K562 (cell line): ENCODE measurements around the gene LRRC26. TPM values are rescaled to one million over a fixed set of nuclear protein-coding genes. Genes with fewer than 3 reads are reported as not detected.

Experiments
- C11orf30 ChIP-seq: fragments of 450-650 bp; IDR thresholded peaks from 2 replicates; pipeline ENCODE4 v1.6.1; 2016; ENCODE audit warnings: low read depth, mild to moderate bottlenecking
- CBX3 ChIP-seq, 2 experiments: IDR thresholded peaks; 1 replicate in 1 of 2; 2 replicates in 1 of 2; pipeline ENCODE4 v1.6.1; 2012; ENCODE audit warnings: inconsistent platforms in 2 of 2, low read length in 2 of 2, borderline replicate concordance in 1 of 2, control low read depth in 1 of 2
- CCNT2 ChIP-seq: IDR thresholded peaks from 2 replicates; pipeline ENCODE4 v1.6.1; 2011; ENCODE audit warnings: borderline replicate concordance, low read depth, mild to moderate bottlenecking, moderate library complexity, mixed read lengths, low read length; ENCODE audit not compliant: insufficient read length; ENCODE audit errors: extremely low read depth
- CSDE1 ChIP-seq, 2 experiments: fragments of 450-650 bp; IDR thresholded peaks; 2 replicates each; pipeline ENCODE4 v1.6.1; 2016; ENCODE audit warnings: mild to moderate bottlenecking in 1 of 2
- E2F4 ChIP-seq: sonication (generic); formaldehyde crosslinking; IDR thresholded peaks from 2 replicates; pipeline ENCODE4 v1.8.0; 2022; ENCODE audit warnings: mild to moderate bottlenecking, low read depth, missing genetic modification reagents
- ELF4 ChIP-seq: fragments of 450-650 bp; formaldehyde crosslinking; IDR thresholded peaks from 2 replicates; pipeline ENCODE4 v1.4.0; 2022; ENCODE audit warnings: missing genetic modification characterization
- HLTF ChIP-seq: fragments of 450-650 bp; IDR thresholded peaks from 2 replicates; pipeline ENCODE4 v1.6.1; 2016
- MNT ChIP-seq, 2 experiments: fragments of 450-650 bp; conservative IDR thresholded peaks; 2 replicates each; pipeline ENCODE4 v1.6.1; 2017; ENCODE audit warnings: mild to moderate bottlenecking in 2 of 2, moderate library complexity in 2 of 2
- NR2F6 ChIP-seq: fragments of 450-650 bp; formaldehyde crosslinking; IDR thresholded peaks from 2 replicates; pipeline ENCODE4 v1.4.0; 2020; ENCODE audit warnings: mild to moderate bottlenecking
- PURB ChIP-seq: sonication (generic); formaldehyde crosslinking; IDR thresholded peaks from 2 replicates; pipeline ENCODE4 v1.9.0; 2021; ENCODE audit warnings: low read depth, mild to moderate bottlenecking, missing genetic modification reagents
- RBM39 ChIP-seq: fragments of 200-400 bp; formaldehyde crosslinking; optimal IDR thresholded peaks from 2 replicates; pipeline ENCODE3; 2018; ENCODE audit warnings: low read depth, low read length
- TRIM24 ChIP-seq, 2 experiments: fragments of 450-650 bp; IDR thresholded peaks; 2 replicates each; pipeline ENCODE4 v1.6.1; 2016
- WHSC1 ChIP-seq: IDR thresholded peaks from one replicate; pipeline ENCODE4 v1.6.1; 2012; ENCODE audit warnings: low read length, control low read depth, inconsistent platforms
- ZNF57 ChIP-seq: fragments of 450-650 bp; formaldehyde crosslinking; IDR thresholded peaks from 2 replicates; pipeline ENCODE4 v1.4.0; 2020; ENCODE audit warnings: mild to moderate bottlenecking, moderate library complexity
- ZNF592 ChIP-seq: fragments of 450-650 bp; IDR thresholded peaks from 2 replicates; pipeline ENCODE4 v1.6.1; 2017; ENCODE audit warnings: antibody characterized with exemption, mild to moderate bottlenecking
- polyA plus RNA-seq, 8 experiments: library from polyadenylated mRNA; depleted of rRNA in 4 of 8; stranded (reverse) in 5 of 8; unstranded in 3 of 8; fragments of >200 nt; fragmentation: Nextera tagmentation in 2 of 8; fragmentation: Illumina TruSeq in 1 of 8; extraction: Ambion mirVana in 2 of 8; extraction: Trizol in 1 of 8; gene quantifications; 2 replicates each; pipeline versions ENCODE4 v1.2.1 to v1.2.3, GENCODE V29; 2011 to 2014; ENCODE audit warnings: inconsistent platforms in 1 of 8, missing spikeins in 1 of 8
- total RNA-seq, 7 experiments: library from RNA; depleted of rRNA in 6 of 7; stranded (reverse); fragments of >200 nt in 6 of 7; fragmentation: Illumina TruSeq in 2 of 7; extraction: Trizol in 2 of 7; gene quantifications; 2 replicates each; pipeline versions ENCODE4 v1.2.1 to v1.2.3, GENCODE V29; 2011 to 2021; ENCODE audit warnings: low replicate concordance in 1 of 7

Gene LRRC26
- total and polyA plus RNA-seq, 9 of the 15 experiments (the other 6 are each of a cell fraction or from before 2014, with no cell fraction given) = not detected

GRCh38 chr9:137205126-137206069 is 35.5 kb upstream of the LRRC26 start, which contains the start of the genes NDOR1 and TMEM203 (continued):
- no peak for TF ChIP-seq CBX3 (IDR thresholded peaks at IDR 0.05; ENCODE audit: borderline replicate concordance in 1 of 2, low read length in 2 of 2)
- no peak for TF ChIP-seq PURB (CRISPR knock-in tag)
- peak in 1 of 2 experiments; percentile 29; a peak in 1 of 4 replicates for TF ChIP-seq CSDE1 (IDR thresholded peaks at IDR 0.05)
- peak; percentile 56 for TF ChIP-seq CCNT2
- TF ChIP-seq ELF4 (CRISPR knock-in tag) = no peak
- no peak for TF ChIP-seq ZNF57 (CRISPR knock-in tag)
- no peak for TF ChIP-seq RBM39
- TF ChIP-seq C11orf30 = peak; percentile 100
- 0 out of 2 replicates have a peak, but pooled peaks have one; percentile 30 for TF ChIP-seq ZNF592
- TF ChIP-seq MNT (conservative IDR thresholded peaks at IDR 0.05) = peak; percentile 78 to 92
- TF ChIP-seq TRIM24 (IDR thresholded peaks at IDR 0.05) = peak in 1 of 2 experiments; percentile 26; a peak in 1 of 4 replicates
- TF ChIP-seq E2F4 (CRISPR knock-in tag) = no peak
- TF ChIP-seq HLTF = no peak
- TF ChIP-seq NR2F6 = no peak
- no peak for TF ChIP-seq WHSC1
